PFSK-1 (cell line): Measurements from ENCODE around the gene EVI5.

Experiments used
- FOXP2 ChIP-seq: optimal IDR thresholded peaks from 2 replicates; pipeline ENCODE3; 2011; ENCODE audit warnings: borderline replicate concordance, control low read depth, inconsistent platforms; ENCODE audit not compliant: insufficient read depth; ENCODE audit errors: extremely low read length, extremely low read depth
- POLR2AphosphoS5 ChIP-seq: IDR thresholded peaks from 2 replicates; pipeline ENCODE4 v1.6.1; 2012; ENCODE audit warnings: low read depth, mild to moderate bottlenecking, control low read depth, low read length, moderate library complexity
- SIN3A ChIP-seq: IDR thresholded peaks from 2 replicates; pipeline ENCODE4 v1.6.1; 2012; ENCODE audit warnings: mild to moderate bottlenecking, low read length, moderate library complexity, borderline replicate concordance; ENCODE audit not compliant: insufficient read depth
- TAF1 ChIP-seq: IDR thresholded peaks from 2 replicates; pipeline ENCODE4 v1.6.1; 2012; ENCODE audit warnings: low read length, control low read depth, borderline replicate concordance; ENCODE audit not compliant: insufficient read depth
- TF ChIP-seq, protein P1 (sequence below), 2 experiments: IDR thresholded peaks; 2 replicates each; pipeline versions ENCODE4 v1.6.1 to v1.8.0; 2011 to 2012; ENCODE audit warnings: low read depth in 2 of 2, low read length in 2 of 2, control low read depth in 1 of 2, inconsistent platforms in 1 of 2, mild to moderate bottlenecking in 1 of 2, moderate library complexity in 1 of 2; ENCODE audit not compliant: insufficient read depth in 1 of 2

EVI5 gene

GRCh38 chr1:92831762-92832536 lies 47.0 kb upstream of the EVI5 start, which contains the start of gene RPL5:
Gene RPL5, plus strand, starts transcription at chr1:92832040. Its CDS starts 75 bp downstream, at chr1:92832115.
- TF ChIP-seq, protein P1, sequence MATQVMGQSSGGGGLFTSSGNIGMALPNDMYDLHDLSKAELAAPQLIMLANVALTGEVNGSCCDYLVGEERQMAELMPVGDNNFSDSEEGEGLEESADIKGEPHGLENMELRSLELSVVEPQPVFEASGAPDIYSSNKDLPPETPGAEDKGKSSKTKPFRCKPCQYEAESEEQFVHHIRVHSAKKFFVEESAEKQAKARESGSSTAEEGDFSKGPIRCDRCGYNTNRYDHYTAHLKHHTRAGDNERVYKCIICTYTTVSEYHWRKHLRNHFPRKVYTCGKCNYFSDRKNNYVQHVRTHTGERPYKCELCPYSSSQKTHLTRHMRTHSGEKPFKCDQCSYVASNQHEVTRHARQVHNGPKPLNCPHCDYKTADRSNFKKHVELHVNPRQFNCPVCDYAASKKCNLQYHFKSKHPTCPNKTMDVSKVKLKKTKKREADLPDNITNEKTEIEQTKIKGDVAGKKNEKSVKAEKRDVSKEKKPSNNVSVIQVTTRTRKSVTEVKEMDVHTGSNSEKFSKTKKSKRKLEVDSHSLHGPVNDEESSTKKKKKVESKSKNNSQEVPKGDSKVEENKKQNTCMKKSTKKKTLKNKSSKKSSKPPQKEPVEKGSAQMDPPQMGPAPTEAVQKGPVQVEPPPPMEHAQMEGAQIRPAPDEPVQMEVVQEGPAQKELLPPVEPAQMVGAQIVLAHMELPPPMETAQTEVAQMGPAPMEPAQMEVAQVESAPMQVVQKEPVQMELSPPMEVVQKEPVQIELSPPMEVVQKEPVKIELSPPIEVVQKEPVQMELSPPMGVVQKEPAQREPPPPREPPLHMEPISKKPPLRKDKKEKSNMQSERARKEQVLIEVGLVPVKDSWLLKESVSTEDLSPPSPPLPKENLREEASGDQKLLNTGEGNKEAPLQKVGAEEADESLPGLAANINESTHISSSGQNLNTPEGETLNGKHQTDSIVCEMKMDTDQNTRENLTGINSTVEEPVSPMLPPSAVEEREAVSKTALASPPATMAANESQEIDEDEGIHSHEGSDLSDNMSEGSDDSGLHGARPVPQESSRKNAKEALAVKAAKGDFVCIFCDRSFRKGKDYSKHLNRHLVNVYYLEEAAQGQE (IDR thresholded peaks at IDR 0.05; ENCODE audit: insufficient read depth in 1 of 2, low read depth in 2 of 2, low read length in 2 of 2), result peak; percentile 70 to 71; a peak in 3 of 4 replicates
- TF ChIP-seq POLR2AphosphoS5 (peak; percentile 99), FOXP2 (peak; percentile 96), SIN3A (peak; percentile 89), TAF1 (peak; percentile 100)

DNA sequence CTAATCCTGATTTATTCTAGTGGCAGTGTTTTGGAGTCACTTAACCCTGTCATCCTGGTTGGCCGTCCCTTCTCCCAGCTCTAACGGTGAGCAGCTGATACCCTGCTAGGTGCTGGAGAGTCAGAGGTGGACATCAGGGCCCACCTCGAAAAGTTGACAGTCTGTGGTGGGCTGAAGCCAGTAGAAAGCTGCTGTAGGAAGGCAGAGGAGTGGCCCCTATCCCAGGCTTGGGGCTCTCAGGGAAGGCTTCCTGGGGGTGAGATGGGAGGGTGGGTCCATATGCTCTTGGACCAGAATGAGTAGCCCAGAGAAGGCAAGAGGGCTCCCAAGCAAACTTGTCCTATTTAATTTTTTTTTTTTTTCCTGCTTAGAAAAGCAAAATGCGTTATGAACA lies 46.5 kb upstream of the EVI5 start:
- TF ChIP-seq SIN3A (no peak), FOXP2 (no peak), POLR2AphosphoS5 (no peak), TAF1 (no peak)
- TF ChIP-seq, protein P1 (IDR thresholded peaks at IDR 0.05; ENCODE audit: insufficient read depth in 1 of 2, low read depth in 2 of 2, low read length in 2 of 2), result no peak

- no peak for TF ChIP-seq TAF1
- no peak for TF ChIP-seq FOXP2
- TF ChIP-seq, protein P1 (IDR thresholded peaks at IDR 0.05; ENCODE audit: insufficient read depth in 1 of 2, low read depth in 2 of 2, low read length in 2 of 2), result no peak
- TF ChIP-seq SIN3A, result no peak
- no peak for TF ChIP-seq POLR2AphosphoS5
Observed at GRCh38 chr1:92826792-92827191, 41.9 kb upstream of the EVI5 start.

GRCh38 chr1:92822879-92823278 lies 38.0 kb upstream of the EVI5 start:
- TF ChIP-seq POLR2AphosphoS5, result no peak
- TF ChIP-seq FOXP2, result no peak
- no peak for TF ChIP-seq SIN3A
- TF ChIP-seq TAF1, result no peak
- TF ChIP-seq, protein P1 (IDR thresholded peaks at IDR 0.05; ENCODE audit: insufficient read depth in 1 of 2, low read depth in 2 of 2, low read length in 2 of 2), result no peak
